ENCODE measurements around the gene MMAB. TPM values are rescaled to one million over a fixed set of nuclear protein-coding genes. Genes with fewer than 3 reads are reported as not detected.

The MMAB gene
- total RNA-seq, 1 donor: 34.4 TPM

- no peak for DNase-seq (ENCODE audit: insufficient read length, low spot score, missing footprints)
- no peaks in the 10 kb centered on the region for H3K4me1 ChIP-seq (ENCODE audit: insufficient read depth, low read length)
- no peak overlapping the region for H2AFZ ChIP-seq (ENCODE audit: low read length)
- no peak for TF ChIP-seq CTCF (IDR thresholded peaks at IDR 0.05; ENCODE audit: extremely low read depth, low read depth, low read length)
- H3K4me2 ChIP-seq (ENCODE audit: insufficient read depth, low read length): no peak overlapping the region
- H3K9me3 ChIP-seq (ENCODE audit: low read depth, low read length): no peaks in the 10 kb centered on the region
- no peaks in the 10 kb centered on the region for H3K27me3 ChIP-seq (ENCODE audit: insufficient read depth, low read length)
- no peaks in the 10 kb centered on the region for H4K20me1 ChIP-seq (ENCODE audit: insufficient read depth, low read length)
- H3K36me3 ChIP-seq (ENCODE audit: insufficient read depth, low read length): peaks cover 39% of the 10 kb centered on the region
- no peak overlapping the region for H3K27ac ChIP-seq (ENCODE audit: low read depth, low read length)
- H3K4me3 ChIP-seq (ENCODE audit: insufficient read depth, low read length): no peak overlapping the region
- H3K79me2 ChIP-seq (ENCODE audit: insufficient read depth, low read length): no peaks in the 10 kb centered on the region
Measured at GRCh38 chr12:109531411-109531810, 41.9 kb downstream of the MMAB start.

- Histone ChIP-seq H3K27ac (ENCODE audit: low read depth, low read length) (no peak overlapping the region), H3K4me1 (ENCODE audit: insufficient read depth, low read length) (no peaks in the 10 kb centered on the region), H3K27me3 (ENCODE audit: insufficient read depth, low read length) (no peaks in the 10 kb centered on the region), H3K9me3 (ENCODE audit: low read depth, low read length) (no peaks in the 10 kb centered on the region), H4K20me1 (ENCODE audit: insufficient read depth, low read length) (no peaks in the 10 kb centered on the region), H3K79me2 (ENCODE audit: insufficient read depth, low read length) (no peaks in the 10 kb centered on the region), H3K4me2 (ENCODE audit: insufficient read depth, low read length) (no peak overlapping the region), H3K4me3 (ENCODE audit: insufficient read depth, low read length) (no peak overlapping the region), H3K36me3 (ENCODE audit: insufficient read depth, low read length) (peaks cover 43% of the 10 kb centered on the region), H2AFZ (ENCODE audit: low read length) (no peak overlapping the region)
- no peak for TF ChIP-seq CTCF (IDR thresholded peaks at IDR 0.05; ENCODE audit: extremely low read depth, low read depth, low read length)
- DNase-seq (ENCODE audit: insufficient read length, low spot score, missing footprints): no peak
Measured at GRCh38 chr12:109529691-109530640, 43.3 kb downstream of the MMAB start.

- Histone ChIP-seq H4K20me1 (ENCODE audit: insufficient read depth, low read length) (no peaks in the 10 kb centered on the region), H3K79me2 (ENCODE audit: insufficient read depth, low read length) (no peaks in the 10 kb centered on the region), H3K27ac (ENCODE audit: low read depth, low read length) (no peak overlapping the region), H3K36me3 (ENCODE audit: insufficient read depth, low read length) (peaks cover 45% of the 10 kb centered on the region), H3K27me3 (ENCODE audit: insufficient read depth, low read length) (no peaks in the 10 kb centered on the region), H3K9me3 (ENCODE audit: low read depth, low read length) (no peaks in the 10 kb centered on the region), H2AFZ (ENCODE audit: low read length) (no peak overlapping the region), H3K4me3 (ENCODE audit: insufficient read depth, low read length) (no peak overlapping the region), H3K4me2 (ENCODE audit: insufficient read depth, low read length) (no peak overlapping the region), H3K4me1 (ENCODE audit: insufficient read depth, low read length) (no peaks in the 10 kb centered on the region)
- no peak for DNase-seq (ENCODE audit: insufficient read length, low spot score, missing footprints)
- no peak for TF ChIP-seq CTCF (IDR thresholded peaks at IDR 0.05; ENCODE audit: extremely low read depth, low read depth, low read length)
Measured at GRCh38 chr12:109527489-109528123, 45.7 kb downstream of the MMAB start.

- TF ChIP-seq CTCF (IDR thresholded peaks at IDR 0.05; ENCODE audit: extremely low read depth, low read depth, low read length): no peak
- Histone ChIP-seq H3K4me2 (ENCODE audit: insufficient read depth, low read length) (no peak overlapping the region), H2AFZ (ENCODE audit: low read length) (no peak overlapping the region), H3K9me3 (ENCODE audit: low read depth, low read length) (no peaks in the 10 kb centered on the region), H3K36me3 (ENCODE audit: insufficient read depth, low read length) (peaks cover 52% of the 10 kb centered on the region), H3K4me3 (ENCODE audit: insufficient read depth, low read length) (no peak overlapping the region), H3K4me1 (ENCODE audit: insufficient read depth, low read length) (no peaks in the 10 kb centered on the region), H4K20me1 (ENCODE audit: insufficient read depth, low read length) (no peaks in the 10 kb centered on the region), H3K27ac (ENCODE audit: low read depth, low read length) (no peak overlapping the region), H3K27me3 (ENCODE audit: insufficient read depth, low read length) (no peaks in the 10 kb centered on the region), H3K79me2 (ENCODE audit: insufficient read depth, low read length) (no peaks in the 10 kb centered on the region)
- DNase-seq (ENCODE audit: insufficient read length, low spot score, missing footprints): no peak
Measured at GRCh38 chr12:109525279-109525585, 48.1 kb downstream of the MMAB start.
